ENCODE data around the gene NFIX. TPM values are rescaled to one million over a fixed set of nuclear protein-coding genes. Genes with fewer than 3 reads are reported as not detected.

NFIX gene
- total and polyA plus RNA-seq, 2 of the 13 experiments (the other 11 are each of a cell fraction or from before 2014, with no cell fraction given) = 3.4 to 5.4 TPM

DNA sequence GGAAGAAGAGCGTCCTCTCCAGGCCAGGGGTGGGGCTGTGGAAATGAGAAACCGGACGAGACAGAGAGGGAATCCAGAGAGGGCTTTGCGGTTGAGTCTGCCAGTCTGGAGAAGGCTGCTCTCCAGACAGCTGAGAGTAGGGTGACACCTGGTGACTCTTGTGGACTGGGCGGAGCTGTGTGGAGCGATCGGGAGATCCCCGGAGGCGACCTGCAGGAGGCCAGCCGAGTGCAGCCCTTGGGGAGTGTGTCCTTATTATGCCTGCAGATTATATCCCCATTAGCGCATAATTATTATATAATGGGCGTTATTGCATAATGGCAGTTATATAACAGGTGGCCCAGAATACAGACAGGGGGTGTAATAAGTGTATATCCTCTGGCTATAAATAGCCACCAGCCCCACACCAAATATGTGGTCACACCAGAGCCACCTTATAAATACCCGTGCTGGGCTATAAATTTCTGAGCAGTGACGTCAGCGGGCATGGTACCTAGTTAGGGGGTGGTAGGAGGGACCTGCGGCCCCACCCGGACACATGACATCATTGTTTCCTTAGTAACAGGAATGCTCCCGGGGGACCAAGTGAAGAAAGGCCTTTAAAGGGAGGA, 41.2 kb downstream of the NFIX start:
- Histone ChIP-seq H4K20me1 (ENCODE audit: insufficient read depth, low read length) (no peaks in the 10 kb centered on the region), H3K4me2 (ENCODE audit: low read depth, low read length) (no peak overlapping the region), H3K36me3 (replicated peaks in 1 of 2; ENCODE audit: control insufficient read depth in 1 of 2, insufficient read depth in 2 of 2, low read length in 2 of 2) (peaks cover 2 to 25% of the 10 kb centered on the region in 2 experiments; a peak in 3 of 5 replicates), H3K27ac (ENCODE audit: extremely low read length, insufficient read depth, low read length) (no peak overlapping the region), H3K9me3 (ENCODE audit: low read length) (no peaks in the 10 kb centered on the region), H3K4me3 (replicated peaks in 1 of 3; ENCODE audit: insufficient read depth in 1 of 3, low read depth in 2 of 3, low read length in 3 of 3) (no peak overlapping the region), H2AFZ (ENCODE audit: low read length) (no peak overlapping the region), H3K4me1 (ENCODE audit: insufficient read depth, low read length) (peaks cover 65% of the 10 kb centered on the region), H3K9ac (ENCODE audit: insufficient read depth, low read depth, low read length) (no peak overlapping the region), H3K79me2 (ENCODE audit: insufficient read depth, low read length) (peaks cover 42% of the 10 kb centered on the region), H3K27me3 (ENCODE audit: control insufficient read depth in 1 of 2, insufficient read depth in 2 of 2, low read length in 2 of 2) (no peaks in the 10 kb centered on the region)
- 93% methylated on average over 12 of the region's 18 CpGs for WGBS (ENCODE audit: low lambda C conversion rate)
- TF ChIP-seq, protein P1, sequence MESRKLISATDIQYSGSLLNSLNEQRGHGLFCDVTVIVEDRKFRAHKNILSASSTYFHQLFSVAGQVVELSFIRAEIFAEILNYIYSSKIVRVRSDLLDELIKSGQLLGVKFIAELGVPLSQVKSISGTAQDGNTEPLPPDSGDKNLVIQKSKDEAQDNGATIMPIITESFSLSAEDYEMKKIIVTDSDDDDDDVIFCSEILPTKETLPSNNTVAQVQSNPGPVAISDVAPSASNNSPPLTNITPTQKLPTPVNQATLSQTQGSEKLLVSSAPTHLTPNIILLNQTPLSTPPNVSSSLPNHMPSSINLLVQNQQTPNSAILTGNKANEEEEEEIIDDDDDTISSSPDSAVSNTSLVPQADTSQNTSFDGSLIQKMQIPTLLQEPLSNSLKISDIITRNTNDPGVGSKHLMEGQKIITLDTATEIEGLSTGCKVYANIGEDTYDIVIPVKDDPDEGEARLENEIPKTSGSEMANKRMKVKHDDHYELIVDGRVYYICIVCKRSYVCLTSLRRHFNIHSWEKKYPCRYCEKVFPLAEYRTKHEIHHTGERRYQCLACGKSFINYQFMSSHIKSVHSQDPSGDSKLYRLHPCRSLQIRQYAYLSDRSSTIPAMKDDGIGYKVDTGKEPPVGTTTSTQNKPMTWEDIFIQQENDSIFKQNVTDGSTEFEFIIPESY (CRISPR knock-in tag; IDR thresholded peaks at IDR 0.05) = peak; percentile 57; the same call in 1 of the 2 replicates
- TF ChIP-seq, protein P2, sequence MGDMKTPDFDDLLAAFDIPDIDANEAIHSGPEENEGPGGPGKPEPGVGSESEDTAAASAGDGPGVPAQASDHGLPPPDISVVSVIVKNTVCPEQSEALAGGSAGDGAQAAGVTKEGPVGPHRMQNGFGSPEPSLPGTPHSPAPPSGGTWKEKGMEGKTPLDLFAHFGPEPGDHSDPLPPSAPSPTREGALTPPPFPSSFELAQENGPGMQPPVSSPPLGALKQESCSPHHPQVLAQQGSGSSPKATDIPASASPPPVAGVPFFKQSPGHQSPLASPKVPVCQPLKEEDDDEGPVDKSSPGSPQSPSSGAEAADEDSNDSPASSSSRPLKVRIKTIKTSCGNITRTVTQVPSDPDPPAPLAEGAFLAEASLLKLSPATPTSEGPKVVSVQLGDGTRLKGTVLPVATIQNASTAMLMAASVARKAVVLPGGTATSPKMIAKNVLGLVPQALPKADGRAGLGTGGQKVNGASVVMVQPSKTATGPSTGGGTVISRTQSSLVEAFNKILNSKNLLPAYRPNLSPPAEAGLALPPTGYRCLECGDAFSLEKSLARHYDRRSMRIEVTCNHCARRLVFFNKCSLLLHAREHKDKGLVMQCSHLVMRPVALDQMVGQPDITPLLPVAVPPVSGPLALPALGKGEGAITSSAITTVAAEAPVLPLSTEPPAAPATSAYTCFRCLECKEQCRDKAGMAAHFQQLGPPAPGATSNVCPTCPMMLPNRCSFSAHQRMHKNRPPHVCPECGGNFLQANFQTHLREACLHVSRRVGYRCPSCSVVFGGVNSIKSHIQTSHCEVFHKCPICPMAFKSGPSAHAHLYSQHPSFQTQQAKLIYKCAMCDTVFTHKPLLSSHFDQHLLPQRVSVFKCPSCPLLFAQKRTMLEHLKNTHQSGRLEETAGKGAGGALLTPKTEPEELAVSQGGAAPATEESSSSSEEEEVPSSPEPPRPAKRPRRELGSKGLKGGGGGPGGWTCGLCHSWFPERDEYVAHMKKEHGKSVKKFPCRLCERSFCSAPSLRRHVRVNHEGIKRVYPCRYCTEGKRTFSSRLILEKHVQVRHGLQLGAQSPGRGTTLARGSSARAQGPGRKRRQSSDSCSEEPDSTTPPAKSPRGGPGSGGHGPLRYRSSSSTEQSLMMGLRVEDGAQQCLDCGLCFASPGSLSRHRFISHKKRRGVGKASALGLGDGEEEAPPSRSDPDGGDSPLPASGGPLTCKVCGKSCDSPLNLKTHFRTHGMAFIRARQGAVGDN (CRISPR knock-in tag; IDR thresholded peaks at IDR 0.05) = peak; percentile 30; the same call in 1 of the 2 replicates
- TF ChIP-seq ZBTB38 (CRISPR knock-in tag; IDR thresholded peaks at IDR 0.05) = 0 out of 2 replicates have a peak, but pooled peaks have one; percentile 29
- TF ChIP-seq SRY (CRISPR knock-in tag; IDR thresholded peaks at IDR 0.05) = no peak
- TF ChIP-seq STAG1 (CRISPR knock-in tag; IDR thresholded peaks at IDR 0.05) = peak; percentile 47
- TF ChIP-seq REXO4 (CRISPR knock-in tag; IDR thresholded peaks at IDR 0.05; ENCODE audit: borderline replicate concordance) = no peak
- TF ChIP-seq, protein P3, sequence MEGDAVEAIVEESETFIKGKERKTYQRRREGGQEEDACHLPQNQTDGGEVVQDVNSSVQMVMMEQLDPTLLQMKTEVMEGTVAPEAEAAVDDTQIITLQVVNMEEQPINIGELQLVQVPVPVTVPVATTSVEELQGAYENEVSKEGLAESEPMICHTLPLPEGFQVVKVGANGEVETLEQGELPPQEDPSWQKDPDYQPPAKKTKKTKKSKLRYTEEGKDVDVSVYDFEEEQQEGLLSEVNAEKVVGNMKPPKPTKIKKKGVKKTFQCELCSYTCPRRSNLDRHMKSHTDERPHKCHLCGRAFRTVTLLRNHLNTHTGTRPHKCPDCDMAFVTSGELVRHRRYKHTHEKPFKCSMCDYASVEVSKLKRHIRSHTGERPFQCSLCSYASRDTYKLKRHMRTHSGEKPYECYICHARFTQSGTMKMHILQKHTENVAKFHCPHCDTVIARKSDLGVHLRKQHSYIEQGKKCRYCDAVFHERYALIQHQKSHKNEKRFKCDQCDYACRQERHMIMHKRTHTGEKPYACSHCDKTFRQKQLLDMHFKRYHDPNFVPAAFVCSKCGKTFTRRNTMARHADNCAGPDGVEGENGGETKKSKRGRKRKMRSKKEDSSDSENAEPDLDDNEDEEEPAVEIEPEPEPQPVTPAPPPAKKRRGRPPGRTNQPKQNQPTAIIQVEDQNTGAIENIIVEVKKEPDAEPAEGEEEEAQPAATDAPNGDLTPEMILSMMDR (CRISPR knock-in tag; IDR thresholded peaks at IDR 0.05) = peak; percentile 50
- no peak for FAIRE-seq
- CTCF ChIA-PET (ENCODE audit: low intra/inter-chr PET ratio, low total read pairs) = interaction anchor here (1.4 to 4.9 kb wide), 2 partner anchors 24 to 58 kb away, joined by 3 to 42 read pairs; no protein-coding TSS in a partner anchor
- DNase-seq (ENCODE audit: low spot score) = no peak
- in situ Hi-C loops (cut with HindIII; ENCODE audit: extremely low pct_ligation_motif_present, low pct_unique_long_range_greater_than_20kb) (no loop called here), intact Hi-C loops (cut with micrococcal nuclease; ENCODE audit: unreplicated experiment) (no loop called here)
- POLR2A ChIA-PET = no interaction called here
- BruUV-seq (replicated peaks) = no TSS peak
- ATAC-seq = no peak
